GM12878 (cell line): ENCODE data around the gene NSMCE1. TPM values are rescaled to one million over a fixed set of nuclear protein-coding genes. Genes with fewer than 3 reads are reported as not detected.
"Not testable (repeated sequence)": the region's sequence is repeated elsewhere in the genome, so short reads cannot be mapped to it uniquely, and the experiment has no call there.

Experiments
- ATAC-seq: fragments of 200-7000 bp; cut with Tn5 transposase; 3 replicates; pipeline ENCODE4 v1.9.1; 2020; ENCODE audit warnings: mild to moderate bottlenecking, moderate library complexity
- BruUV-seq: library from RNA; stranded (reverse); fragments of 400-500 nt; replicated peaks from 2 replicates; lab custom pipeline; 2021; lab: Mats Ljungman, UMichigan
- CTCF ChIA-PET: fragments of 300-600 bp; sonication (Branson Sonifier 250); formaldehyde crosslinking; extraction: SDS; loops from one replicate; lab custom pipeline; 2021; ENCODE audit warnings: inconsistent platforms; lab: Yijun Ruan, JAX
- POLR2A ChIA-PET: fragments of 350-600 bp; formaldehyde crosslinking; extraction: SDS; loops from one replicate; lab custom pipeline; 2021; ENCODE audit warnings: inconsistent platforms; lab: Charles Lee
- RAD21 ChIA-PET: fragments of 300-600 bp; sonication (Branson Sonifier 250); formaldehyde crosslinking; loops from one replicate; lab custom pipeline; 2023; ENCODE audit warnings: antibody characterized with exemption; ENCODE audit not compliant: unreplicated experiment; lab: Charles Lee
- SMC1A ChIA-PET: fragments of 300-600 bp; sonication (Branson Sonifier 250); formaldehyde crosslinking; loops from one replicate; lab custom pipeline; 2023; ENCODE audit not compliant: unreplicated experiment, uncharacterized antibody; lab: Charles Lee
- DNase-seq: peaks from one replicate; pipeline ENCODE4 v3.0.0-alpha.2; 2011; ENCODE audit warnings: low read depth, low spot score
- FAIRE-seq: peaks from 3 replicates; lab custom pipeline; 2011; peaks lifted over from hg19 to GRCh38; lab: Jason Lieb, UNC
- H2AFZ ChIP-seq: 2 replicates; pipeline ENCODE4 v1.6.0; 2011; ENCODE audit warnings: low read depth, low read length, control low read depth; ENCODE audit not compliant: control insufficient read depth
- H3K27ac ChIP-seq: 2 replicates; pipeline ENCODE4 v1.5.1; 2011; ENCODE audit warnings: control low read depth; ENCODE audit not compliant: control insufficient read depth, insufficient read depth
- H3K27me3 ChIP-seq, 2 experiments: replicated peaks in 1 of 2; 2 replicates each; pipeline versions ENCODE4 v1.6.0 to v1.6.1; 2011; ENCODE audit warnings: low read length in 1 of 2; ENCODE audit not compliant: control insufficient read depth in 2 of 2, insufficient read depth in 2 of 2
- H3K36me3 ChIP-seq, 2 experiments: 2 replicates each; pipeline ENCODE4 v1.5.1; 2011; ENCODE audit warnings: low read length in 1 of 2; ENCODE audit not compliant: control insufficient read depth in 2 of 2, insufficient read depth in 2 of 2
- H3K4me1 ChIP-seq: 2 replicates; pipeline ENCODE4 v1.6.1; 2011; ENCODE audit warnings: mild to moderate bottlenecking, low read length, moderate library complexity, mixed read lengths; ENCODE audit not compliant: control insufficient read depth, insufficient read depth
- H3K4me2 ChIP-seq: 2 replicates; pipeline ENCODE4 v1.6.0; 2011; ENCODE audit warnings: control low read depth; ENCODE audit not compliant: control insufficient read depth, insufficient read depth
- H3K4me3 ChIP-seq: fragments of 200-600 bp; sonication (generic); 2 replicates; pipeline ENCODE4 v1.5.1; 2016
- H3K79me2 ChIP-seq: 2 replicates; pipeline ENCODE4 v1.6.0; 2011; ENCODE audit warnings: low read length; ENCODE audit not compliant: control insufficient read depth, insufficient read depth
- H3K9ac ChIP-seq: 2 replicates; pipeline ENCODE4 v1.8.0; 2011; ENCODE audit warnings: low read length, control low read depth, mixed read lengths; ENCODE audit not compliant: control insufficient read depth, insufficient read depth
- H3K9me3 ChIP-seq: replicated peaks from 3 replicates; pipeline ENCODE4 v1.5.1; 2011; ENCODE audit warnings: mild to moderate bottlenecking, low read length; ENCODE audit not compliant: control insufficient read depth, insufficient read depth
- H4K20me1 ChIP-seq: 2 replicates; pipeline ENCODE4 v1.6.0; 2011; ENCODE audit not compliant: control insufficient read depth, insufficient read depth
- MTA3 ChIP-seq: IDR thresholded peaks from 2 replicates; pipeline ENCODE4 v1.6.1; 2012; ENCODE audit warnings: low read length, inconsistent platforms, borderline replicate concordance
- TCF12 ChIP-seq: IDR thresholded peaks from 2 replicates; pipeline ENCODE4 v1.6.1; 2011; ENCODE audit warnings: low read depth, mild to moderate bottlenecking, low read length
- WGBS: methylation state at CpG from one replicate; pipeline ENCODE4 v1.1.6; 2016; ENCODE audit warnings: low lambda C conversion rate; ENCODE audit not compliant: insufficient replicate concordance, insufficient coverage; ENCODE audit errors: missing lambda C conversion rate; 5-methylcytosine and 5-hydroxymethylcytosine counted together
- in situ Hi-C: fragments of 300-500 bp; cut with MboI; formaldehyde crosslinking; loops from 9 replicates; pipeline ENCODE4 v1.14.3; 2018; ENCODE audit warnings: mixed read lengths
- intact Hi-C: fragments of 100-400 bp; cut with micrococcal nuclease; formaldehyde crosslinking; loops from one replicate; pipeline ENCODE4 v1.14.2; 2022; ENCODE audit not compliant: unreplicated experiment
- polyA plus RNA-seq, 11 experiments: library from polyadenylated mRNA; depleted of rRNA in 4 of 11; unstranded in 6 of 11; stranded (reverse) in 5 of 11; fragments of >200 nt; fragmentation: Nextera tagmentation in 4 of 11; fragmentation: Illumina TruSeq in 1 of 11; extraction: Ambion mirVana in 4 of 11; extraction: Trizol in 1 of 11; gene quantifications; 1 replicate in 1 of 11; 2 replicates in 10 of 11; pipeline versions ENCODE4 v1.2.1 to v1.2.3, GENCODE V29; 2011 to 2016; ENCODE audit warnings: inconsistent platforms in 2 of 11, missing spikeins in 2 of 11, low read depth in 1 of 11
- total RNA-seq, 4 experiments: library from RNA; depleted of rRNA in 3 of 4; stranded (reverse); fragments of >200 nt in 3 of 4; fragmentation: Illumina TruSeq in 1 of 4; extraction: Trizol in 1 of 4; gene quantifications; 2 replicates each; pipeline versions ENCODE4 v1.2.1 to v1.2.3, GENCODE V29; 2013 to 2021

Gene NSMCE1
- total and polyA plus RNA-seq, 10 of the 15 experiments (the other 5 are each of a cell fraction or from before 2014, with no cell fraction given), result 54.0 to 214 (median 71.4) TPM

- intact Hi-C loops, result no loop called here
- CTCF ChIA-PET, result interaction anchor here (1.1 to 3.6 kb wide), 3 partner anchors 14 to 27 kb away, joined by 4 to 19 read pairs (median 5); no protein-coding TSS in a partner anchor
- Histone ChIP-seq H3K9me3 (no peaks in the 10 kb centered on the region; the same call in 2 of the 3 replicates), H3K4me1 (peaks cover 11% of the 10 kb centered on the region), H3K27me3 (no peaks in the 10 kb centered on the region), H3K27ac (no peak overlapping the region), H2AFZ (no peak overlapping the region), H3K36me3 (peaks cover 0 to 3% of the 10 kb centered on the region in 2 experiments; a peak in 1 of 4 replicates), H3K4me2 (no peak overlapping the region), H3K9ac (no peak overlapping the region), H4K20me1 (no peaks in the 10 kb centered on the region), H3K4me3 (no peak overlapping the region), H3K79me2 (peaks cover under 1% of the 10 kb centered on the region; the same call in 1 of the 2 replicates)
- WGBS, result 100% methylated on average over 2 of the region's 2 CpGs
- RAD21 ChIA-PET, result interaction anchor here (0.7 to 1.4 kb wide), 3 partner anchors 11 to 69 kb away, joined by 3 to 5 read pairs (median 4); no protein-coding TSS in a partner anchor
- FAIRE-seq (no peak), DNase-seq (no peak), ATAC-seq (no peak)
- SMC1A ChIA-PET, result interaction anchor here (0.9 to 8.5 kb wide), 5 partner anchors 9 to 68 kb away, joined by 3 to 165 read pairs (median 3); no protein-coding TSS in a partner anchor
- in situ Hi-C loops, result no loop called here
- POLR2A ChIA-PET, result interaction anchor here (0.7 to 2.9 kb wide), 5 partner anchors 9 to 56 kb away, joined by 3 to 14 read pairs (median 4); partner anchors contain the start of gene NSMCE1
- TF ChIP-seq MTA3 (no peak), TCF12 (no peak)
- BruUV-seq, result no TSS peak
Measured at GRCh38 chr16:27248036-27248435, 20.5 kb downstream of the NSMCE1 start.

- H3K9me3 ChIP-seq, ATAC-seq, H3K79me2 ChIP-seq, BruUV-seq, intact Hi-C loops, H2AFZ ChIP-seq, H3K27ac ChIP-seq, FAIRE-seq, H3K9ac ChIP-seq, DNase-seq, H3K4me3 ChIP-seq, H3K36me3 ChIP-seq, H4K20me1 ChIP-seq, in situ Hi-C loops, H3K4me2 ChIP-seq, H3K27me3 ChIP-seq: not testable (repeated sequence)
- H3K4me1 ChIP-seq, result peaks cover 16% of the 10 kb centered on the region
- ChIA-PET SMC1A (interaction anchor here (0.9 to 1.1 kb wide), 2 partner anchors 10 to 154 kb away, joined by 3 read pairs; no protein-coding TSS in a partner anchor), POLR2A (interaction anchor here (0.7 to 2.1 kb wide), 3 partner anchors 8 to 40 kb away, joined by 3 to 14 read pairs (median 4); no protein-coding TSS in a partner anchor), RAD21 (interaction anchor here (1.0 kb wide), 1 partner anchor 12 kb away, joined by 4 read pairs; no protein-coding TSS in a partner anchor), CTCF (interaction anchor here (1.0 kb wide), 1 partner anchor 12 kb away, joined by 4 read pairs; no protein-coding TSS in a partner anchor)
- 0% methylated on average over 1 of the region's 1 CpG for WGBS
Measured at GRCh38 chr16:27247076-27247475, 21.5 kb downstream of the NSMCE1 start.
